Activated T-helper 2 cell treated with anti-CD3 and anti-CD28 coated beads, Interferon-gamma antibody, Interleukin-2, Interleukin-4, amounts not matched to agents 10 μg/mL and 5 μg/mL and 100 μg/mL, durations not matched to agents 14 hours and 24 hours and 36 hours (primary cell): Measurements from ENCODE around the gene OTX1. TPM values are rescaled to one million over a fixed set of nuclear protein-coding genes. Genes with fewer than 3 reads are reported as not detected.
"Not testable (repeated sequence)": the region's sequence is repeated elsewhere in the genome, so short reads cannot be mapped to it uniquely, and the experiment has no call there.

ENCODE experiments used
- DNase-seq: peaks from one replicate; pipeline ENCODE4 v3.0.0; 2021; ENCODE audit warnings: low spot score
- H3K27ac Mint-ChIP-seq: one replicate; pipeline ENCODE4 v1.8.0; 2021; ENCODE audit warnings: mixed read lengths
- H3K27me3 Mint-ChIP-seq: one replicate; pipeline ENCODE4 v1.8.0; 2021; ENCODE audit warnings: low read depth, mixed read lengths
- H3K36me3 Mint-ChIP-seq: one replicate; pipeline ENCODE4 v1.8.0; 2021; ENCODE audit warnings: low read depth, mixed read lengths
- H3K4me1 Mint-ChIP-seq: one replicate; pipeline ENCODE4 v1.8.0; 2021; ENCODE audit warnings: low read depth, mixed read lengths
- H3K4me3 Mint-ChIP-seq: one replicate; pipeline ENCODE4 v1.8.0; 2021; ENCODE audit warnings: low read depth, mild to moderate bottlenecking, moderate library complexity, mixed read lengths
- H3K9me3 Mint-ChIP-seq: one replicate; pipeline ENCODE4 v1.8.0; 2021; ENCODE audit warnings: mixed read lengths
- intact Hi-C: fragments of 100-400 bp; cut with micrococcal nuclease; formaldehyde crosslinking; loops from one replicate; pipeline ENCODE4 v1.15.1; 2023
- total RNA-seq: library from RNA; stranded (reverse); gene quantifications from 2 replicates; pipeline ENCODE4 v1.2.3, GENCODE V29; 2022

Gene OTX1
- total RNA-seq, 1 donor from 2014 or later = not detected

DNA sequence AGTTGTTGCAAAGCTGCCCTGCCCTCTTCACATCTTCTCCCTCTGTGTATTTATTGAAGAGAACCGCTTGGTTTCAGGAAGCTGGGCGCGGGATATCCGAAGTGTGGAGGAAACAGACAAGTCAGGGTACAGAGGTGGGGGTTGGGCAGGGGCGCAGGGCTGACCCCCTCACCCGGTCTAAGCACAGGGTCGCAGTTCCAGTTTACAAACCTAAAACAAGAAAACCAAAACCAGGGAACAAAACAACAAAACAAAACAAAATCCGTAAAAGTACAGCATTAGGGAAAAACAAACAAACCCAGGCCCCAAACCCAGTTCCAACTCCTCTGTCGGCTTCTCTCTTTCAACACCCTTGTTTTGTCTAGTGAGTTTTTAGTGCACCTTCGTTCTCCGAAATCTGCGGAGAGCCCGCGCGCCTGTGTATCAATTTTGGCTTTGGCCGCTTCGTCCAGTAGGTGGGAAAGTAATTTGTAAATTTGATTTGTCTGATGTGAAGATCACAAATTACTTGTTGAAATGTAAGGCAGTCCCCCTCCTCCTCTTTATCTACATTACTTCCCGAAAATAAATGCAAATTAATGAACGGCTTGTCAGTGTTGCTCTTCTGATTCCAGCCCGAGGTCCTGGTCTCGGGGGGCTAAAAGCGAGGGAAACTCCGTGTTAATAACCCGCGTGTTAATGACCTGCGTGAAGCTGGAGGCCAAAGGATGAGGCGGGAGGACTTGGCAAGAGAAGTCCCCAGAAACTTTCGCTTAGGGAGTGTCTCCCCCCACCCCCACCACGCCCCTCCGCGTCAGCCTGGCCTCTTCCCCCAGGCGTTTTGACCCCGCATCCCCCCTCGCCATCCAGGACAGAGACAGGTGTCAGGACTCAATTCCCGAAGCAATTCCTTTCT is 6.9 kb downstream of the OTX1 start:
- peaks cover 83% of the 10 kb centered on the region for H3K27me3 Mint-ChIP-seq
- intact Hi-C loops = loop anchor here (1.0 to 10.0 kb wide), 2 partner anchors 7 to 367 kb away; partner anchors contain the start of gene OTX1

DNA sequence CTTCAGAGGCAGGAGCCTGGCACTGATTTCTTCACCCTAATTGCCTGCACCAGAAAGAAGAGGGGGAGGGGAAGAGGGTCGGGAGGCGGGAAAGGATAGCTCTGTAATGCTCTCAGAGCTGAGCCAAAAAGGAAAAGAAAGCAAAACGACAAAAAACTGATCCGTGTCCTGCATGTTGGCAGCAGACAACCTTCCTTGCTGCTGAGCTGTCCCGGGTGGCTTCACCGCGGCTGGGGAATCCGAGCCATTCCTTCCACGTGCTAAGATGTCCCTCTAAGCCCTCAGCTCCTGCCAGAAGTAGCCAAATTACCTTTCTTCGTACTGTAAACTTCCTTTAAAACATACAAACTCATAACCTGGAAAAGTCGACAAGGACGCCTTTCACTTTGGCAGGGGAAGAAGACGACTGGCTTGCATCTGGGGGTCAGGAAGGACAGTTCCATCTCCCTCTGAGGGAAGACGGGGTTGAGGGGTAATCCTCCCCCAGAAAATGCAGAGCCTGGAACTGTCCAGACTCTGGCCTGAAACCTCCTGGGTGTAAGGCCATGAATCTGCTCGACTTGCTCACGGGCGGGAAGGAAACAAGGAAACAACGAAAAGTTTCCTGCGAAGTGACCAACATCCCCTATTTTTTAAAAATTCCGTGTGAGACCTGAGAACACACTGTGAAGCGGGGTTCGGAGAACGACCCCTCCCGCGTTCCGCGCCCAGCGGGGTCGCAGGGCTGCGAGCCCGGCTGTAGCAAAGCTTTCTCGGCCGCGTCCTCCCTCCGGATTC is 7.7 kb downstream of the OTX1 start:
- H3K4me1 Mint-ChIP-seq = peaks cover 38% of the 10 kb centered on the region
- H3K27me3 Mint-ChIP-seq = peaks cover 80% of the 10 kb centered on the region
- H3K36me3 Mint-ChIP-seq = peaks cover 3% of the 10 kb centered on the region
- DNase-seq = no peak
- H3K27ac Mint-ChIP-seq = peak overlapping the region; percentile 55
- intact Hi-C loops = loop anchor here (1.0 to 10.0 kb wide), 2 partner anchors 8 to 366 kb away; partner anchors contain the start of gene OTX1
- H3K9me3 Mint-ChIP-seq = no peaks in the 10 kb centered on the region
- H3K4me3 Mint-ChIP-seq = peak overlapping the region; percentile 21

More for the DNA sequence above, 6.9 kb downstream of the OTX1 start:
- no peak overlapping the region for H3K4me3 Mint-ChIP-seq
- no peaks in the 10 kb centered on the region for H3K9me3 Mint-ChIP-seq
- peaks cover 3% of the 10 kb centered on the region for H3K36me3 Mint-ChIP-seq
- no peak for DNase-seq
- H3K27ac Mint-ChIP-seq = no peak overlapping the region
- peaks cover 40% of the 10 kb centered on the region for H3K4me1 Mint-ChIP-seq

DNA sequence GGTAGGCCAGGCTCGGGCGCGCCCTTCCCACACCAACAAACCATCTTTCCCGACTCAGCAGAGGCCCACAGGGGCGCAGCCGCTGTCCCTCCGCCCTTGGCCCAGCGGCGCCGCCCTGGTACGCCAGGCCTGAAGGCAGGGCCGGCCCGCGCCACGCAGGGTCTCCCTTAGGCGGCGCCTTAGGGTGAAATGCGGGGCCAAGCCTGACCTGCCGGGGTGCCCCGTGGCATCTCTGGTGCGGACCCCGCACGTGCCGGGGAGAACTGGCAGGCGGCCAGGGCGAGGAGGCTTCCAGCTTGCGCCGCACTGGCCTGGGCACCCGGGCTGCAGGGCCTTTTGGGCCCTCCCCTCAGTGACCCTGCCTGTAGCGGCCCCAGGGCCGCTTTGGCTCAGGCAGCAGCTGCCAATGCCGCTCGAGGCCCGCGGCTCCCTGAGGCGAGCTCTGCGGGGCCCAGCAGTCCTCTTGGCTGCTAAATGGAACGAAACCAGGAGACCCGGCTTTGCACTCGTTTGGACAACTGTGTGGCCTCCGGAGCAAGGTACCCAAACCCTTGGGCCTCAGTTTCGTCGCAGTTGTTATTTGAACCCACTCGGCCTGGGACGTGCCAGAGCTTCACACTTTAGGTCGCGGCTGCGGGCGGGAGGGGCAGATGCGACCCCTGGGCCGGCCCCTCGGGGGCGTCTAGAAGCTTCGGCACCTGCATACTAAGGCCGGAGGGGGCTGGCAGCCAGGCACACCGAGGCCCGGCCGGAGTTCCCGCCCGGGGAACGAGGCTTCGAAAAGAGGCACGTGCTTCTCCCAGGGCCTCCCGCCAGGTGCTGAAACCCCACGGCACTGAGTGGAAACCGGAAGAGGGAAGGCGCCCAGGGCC is 8.5 kb downstream of the OTX1 start:
- intact Hi-C loops = loop anchor here (1.0 to 10.0 kb wide), 2 partner anchors 9 to 366 kb away; partner anchors contain the start of gene OTX1
- peaks cover 79% of the 10 kb centered on the region for H3K27me3 Mint-ChIP-seq
- no peak overlapping the region for H3K4me3 Mint-ChIP-seq
- peaks cover 3% of the 10 kb centered on the region for H3K36me3 Mint-ChIP-seq
- no peak overlapping the region for H3K27ac Mint-ChIP-seq
- no peak for DNase-seq
- H3K9me3 Mint-ChIP-seq = no peaks in the 10 kb centered on the region
- H3K4me1 Mint-ChIP-seq = peaks cover 35% of the 10 kb centered on the region

DNA sequence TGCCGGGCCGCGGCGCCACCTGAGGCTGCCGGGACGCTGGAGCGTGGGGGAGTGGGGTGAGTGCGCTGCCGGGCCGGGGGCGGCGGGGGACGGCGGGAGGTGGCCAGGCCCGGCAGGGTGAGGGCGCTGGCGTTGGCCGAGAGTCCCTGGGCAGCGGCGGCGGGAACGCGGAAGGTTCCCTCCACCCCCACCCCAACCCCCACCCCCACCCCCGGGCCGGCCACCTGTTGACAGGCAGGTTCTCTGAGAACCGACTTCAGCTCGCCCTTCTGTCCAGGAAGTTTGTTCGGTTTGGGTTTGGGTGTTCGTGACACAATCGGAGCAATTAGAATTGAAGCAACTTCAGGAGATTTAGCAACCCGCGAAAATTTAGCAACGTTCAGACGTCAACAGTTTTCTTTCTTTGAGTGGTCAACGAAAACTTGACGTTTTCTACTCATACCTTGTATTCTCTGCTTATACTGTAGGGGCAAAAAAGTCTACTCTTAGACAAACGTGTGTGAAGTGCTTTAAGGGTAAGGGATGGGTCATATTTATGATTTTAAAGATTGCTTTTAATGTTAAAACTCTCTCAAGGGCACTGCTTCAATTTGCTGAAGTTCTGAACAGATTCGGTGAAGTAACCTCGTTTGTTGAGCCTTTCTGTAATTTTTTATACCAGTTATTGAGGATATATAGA is 9.3 kb downstream of the OTX1 start:
- H3K4me1 Mint-ChIP-seq = peaks cover 28% of the 10 kb centered on the region
- intact Hi-C loops = loop anchor here (10.0 kb wide), 1 partner anchor 365 kb away; no protein-coding TSS in a partner anchor
- no peak for DNase-seq
- peaks cover 3% of the 10 kb centered on the region for H3K36me3 Mint-ChIP-seq
- H3K27me3 Mint-ChIP-seq = peaks cover 76% of the 10 kb centered on the region
- H3K4me3 Mint-ChIP-seq = no peak overlapping the region
- peak overlapping the region; percentile 8 for H3K27ac Mint-ChIP-seq
- no peaks in the 10 kb centered on the region for H3K9me3 Mint-ChIP-seq

DNA sequence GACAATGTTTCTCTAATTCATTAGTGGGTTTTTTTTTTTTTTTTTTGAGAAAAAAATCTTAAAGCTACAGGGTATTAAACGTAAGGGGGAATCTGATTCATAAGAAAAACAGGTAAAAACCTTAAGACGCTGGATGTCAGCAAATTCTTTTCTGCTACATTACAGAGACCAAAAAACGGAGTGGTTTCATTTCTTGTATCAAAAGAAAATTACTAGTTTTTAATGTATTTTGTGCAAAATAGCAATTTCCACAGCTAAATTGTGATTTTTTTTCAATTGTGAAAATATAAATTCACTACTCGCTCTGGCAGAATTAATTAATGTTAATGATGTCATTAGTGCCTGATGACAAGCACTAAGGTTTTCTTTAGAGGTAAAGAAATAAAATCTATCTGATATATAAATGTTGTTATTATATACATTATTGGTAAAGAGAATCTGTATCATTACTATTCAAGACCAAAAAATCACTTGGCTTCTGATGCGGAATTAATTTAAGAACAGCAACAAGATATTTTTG is 9.9 kb downstream of the OTX1 start:
- H3K36me3 Mint-ChIP-seq = peaks cover 3% of the 10 kb centered on the region
- intact Hi-C loops = no loop called here
- no peak for DNase-seq
- peaks cover 73% of the 10 kb centered on the region for H3K27me3 Mint-ChIP-seq
- peaks cover 27% of the 10 kb centered on the region for H3K4me1 Mint-ChIP-seq
- no peaks in the 10 kb centered on the region for H3K9me3 Mint-ChIP-seq
- H3K27ac Mint-ChIP-seq = no peak overlapping the region
- H3K4me3 Mint-ChIP-seq = no peak overlapping the region

DNA sequence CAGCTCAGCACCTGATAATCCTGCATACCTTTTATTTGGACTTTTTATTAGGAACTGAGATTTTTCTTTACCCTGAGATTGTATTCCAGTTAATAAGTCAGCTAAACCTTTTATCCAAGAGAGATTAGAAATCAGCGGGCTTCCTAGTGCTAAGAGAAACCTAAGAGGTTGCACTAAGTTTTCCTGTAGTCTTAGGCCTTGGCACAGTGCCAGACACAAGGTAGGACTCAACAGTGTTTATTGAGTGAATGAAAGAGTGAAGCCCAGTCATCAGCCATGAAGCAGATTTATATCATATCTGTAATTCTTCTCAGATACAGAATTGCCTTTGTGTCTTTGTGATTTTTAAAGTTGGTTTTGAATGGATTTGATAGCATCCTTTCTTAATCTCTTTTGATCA is 13.6 kb downstream of the OTX1 start:
- Mint-ChIP-seq H3K4me3 (no peak overlapping the region), H3K27me3 (peaks cover 60% of the 10 kb centered on the region), H3K9me3 (no peaks in the 10 kb centered on the region), H3K27ac (no peak overlapping the region), H3K36me3 (peaks cover 3% of the 10 kb centered on the region), H3K4me1 (peaks cover 5% of the 10 kb centered on the region)
- DNase-seq = no peak
- intact Hi-C loops = no loop called here

DNA sequence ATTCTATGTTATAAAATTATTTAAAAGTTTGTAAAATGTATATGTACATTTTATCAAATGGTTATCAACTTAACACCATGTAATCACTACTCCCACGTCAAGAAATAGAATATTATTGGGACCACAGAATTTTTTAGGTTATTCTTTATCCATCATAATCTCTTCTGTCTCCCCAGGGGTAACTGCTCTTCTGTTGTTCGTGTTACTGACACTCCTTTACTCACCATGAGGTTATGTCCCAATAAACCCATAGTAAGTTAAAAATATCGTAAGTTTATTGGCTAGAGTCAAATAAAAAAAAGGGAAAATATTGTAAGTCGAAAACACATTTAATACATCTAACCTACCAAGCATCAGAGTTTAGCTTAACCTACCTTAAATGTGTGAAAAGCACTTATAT is 14.0 kb downstream of the OTX1 start:
- Mint-ChIP-seq H3K27me3 (peaks cover 60% of the 10 kb centered on the region), H3K9me3 (no peaks in the 10 kb centered on the region), H3K27ac (no peak overlapping the region), H3K4me1 (peaks cover 5% of the 10 kb centered on the region), H3K4me3 (no peak overlapping the region), H3K36me3 (peaks cover 3% of the 10 kb centered on the region)
- intact Hi-C loops = no loop called here
- no peak for DNase-seq

DNA sequence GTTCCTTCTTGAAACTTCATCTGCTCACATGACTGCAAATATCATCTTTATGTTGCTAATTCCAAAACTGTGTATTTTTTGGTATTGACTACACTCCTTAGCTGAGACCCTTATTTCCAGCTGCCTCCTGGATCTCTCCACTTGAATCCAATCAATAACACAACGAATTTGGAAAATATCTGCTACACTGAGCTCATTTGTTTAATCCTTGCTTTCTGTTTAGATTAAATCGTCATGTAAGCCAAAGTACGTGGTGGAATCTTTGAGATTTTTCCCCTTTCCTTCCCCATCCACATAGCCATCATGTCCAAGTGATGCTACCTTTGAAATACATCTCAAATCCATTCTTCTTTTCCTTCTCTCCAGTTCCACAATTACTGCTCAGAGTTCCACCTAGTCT is 15.6 kb downstream of the OTX1 start:
- Mint-ChIP-seq H3K4me3 (no peak overlapping the region), H3K36me3 (no peaks in the 10 kb centered on the region), H3K27me3 (peaks cover 50% of the 10 kb centered on the region), H3K27ac (no peak overlapping the region), H3K4me1 (no peaks in the 10 kb centered on the region), H3K9me3 (no peaks in the 10 kb centered on the region)
- DNase-seq = no peak
- intact Hi-C loops = no loop called here

DNA sequence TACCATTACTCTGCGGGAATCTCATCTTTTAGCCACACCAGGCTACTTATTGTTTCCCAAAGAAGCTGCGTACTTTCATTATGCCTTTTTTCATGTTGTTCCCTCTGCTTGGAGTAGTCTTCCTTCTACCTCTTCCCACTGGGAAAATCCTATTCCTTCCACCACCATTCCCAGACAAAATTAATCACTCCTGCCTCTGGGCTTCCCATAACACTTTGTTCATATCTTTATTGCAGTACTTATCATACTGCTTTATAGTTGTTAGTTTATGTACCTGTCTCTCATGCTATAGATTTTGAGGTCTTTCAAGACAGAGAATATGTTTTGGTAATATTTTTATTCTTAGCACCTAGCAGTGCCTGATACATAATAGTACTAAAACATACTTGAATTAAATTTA is 16.2 kb downstream of the OTX1 start:
- Mint-ChIP-seq H3K4me3 (no peak overlapping the region), H3K36me3 (no peaks in the 10 kb centered on the region), H3K9me3 (no peaks in the 10 kb centered on the region), H3K4me1 (no peaks in the 10 kb centered on the region), H3K27me3 (peaks cover 46% of the 10 kb centered on the region), H3K27ac (no peak overlapping the region)
- intact Hi-C loops = no loop called here
- no peak for DNase-seq

DNA sequence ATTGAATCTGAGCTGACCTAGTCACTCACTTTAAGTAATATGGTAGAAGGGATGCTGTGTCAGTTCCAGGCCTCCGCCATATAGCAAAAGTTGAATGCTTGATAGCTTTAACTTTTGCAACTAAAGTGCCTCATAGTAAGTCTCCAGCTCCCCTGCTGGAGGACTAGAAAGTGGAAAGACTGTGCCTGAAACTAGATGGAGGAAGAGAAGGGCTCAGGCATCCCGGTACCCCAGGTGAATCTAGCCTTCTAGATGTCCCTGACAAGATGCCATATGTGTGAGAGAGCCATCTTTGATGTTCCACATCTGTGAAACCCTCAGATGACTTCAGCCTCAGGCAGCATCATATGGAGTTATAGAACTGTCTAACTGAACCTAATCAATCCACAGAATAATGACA is 21.0 kb downstream of the OTX1 start:
- H3K4me3 Mint-ChIP-seq = no peak overlapping the region
- no peak overlapping the region for H3K27ac Mint-ChIP-seq
- no peaks in the 10 kb centered on the region for H3K9me3 Mint-ChIP-seq
- H3K27me3 Mint-ChIP-seq = peaks cover 14% of the 10 kb centered on the region
- no peaks in the 10 kb centered on the region for H3K4me1 Mint-ChIP-seq
- intact Hi-C loops = no loop called here
- DNase-seq = no peak
- H3K36me3 Mint-ChIP-seq = no peaks in the 10 kb centered on the region

DNA sequence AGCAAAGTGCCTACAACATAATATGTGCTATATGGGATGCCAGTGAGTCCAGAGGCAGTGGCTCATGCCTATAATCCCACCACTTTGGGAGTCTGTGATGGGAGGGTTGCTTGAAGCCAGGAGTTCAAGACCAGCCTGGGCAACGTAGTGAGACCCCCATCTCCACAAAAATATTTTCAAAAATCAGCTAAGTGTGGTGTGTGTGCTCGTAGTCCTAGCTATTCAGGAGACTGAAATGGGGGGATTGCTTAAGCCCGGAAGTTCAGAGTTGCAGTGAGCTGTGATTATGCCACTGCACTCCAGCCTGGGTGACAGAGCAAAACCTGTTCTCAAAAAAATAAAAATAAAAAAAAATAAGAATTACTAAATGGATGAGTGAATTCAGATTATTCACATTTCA is 23.4 kb downstream of the OTX1 start:
- H3K4me1 Mint-ChIP-seq = peaks cover 4% of the 10 kb centered on the region
- no peaks in the 10 kb centered on the region for H3K9me3 Mint-ChIP-seq
- H3K27ac Mint-ChIP-seq = no peak overlapping the region
- H3K27me3 Mint-ChIP-seq = peaks cover 4% of the 10 kb centered on the region
- H3K36me3 Mint-ChIP-seq = no peaks in the 10 kb centered on the region
- intact Hi-C loops = no loop called here
- H3K4me3 Mint-ChIP-seq = no peak overlapping the region
- DNase-seq = no peak

DNA sequence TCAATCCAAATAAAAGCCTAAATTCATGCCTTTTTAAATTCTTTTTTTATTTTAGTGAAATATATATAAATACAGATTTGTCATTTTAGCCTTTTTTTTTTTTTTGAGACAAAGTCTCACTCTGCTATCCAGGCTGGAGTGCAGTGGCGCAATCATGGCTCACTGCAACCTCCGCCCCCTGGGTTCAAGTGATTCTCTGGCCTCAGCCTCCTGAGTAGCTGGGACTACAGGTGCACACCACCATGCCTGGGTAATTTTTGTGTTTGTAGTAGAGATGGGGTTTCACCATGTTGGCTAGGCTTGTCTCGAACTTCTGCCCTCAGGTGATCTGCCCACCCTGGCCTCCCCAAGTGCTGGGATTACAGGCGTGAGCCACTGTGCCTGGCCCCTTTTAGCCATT is 23.8 kb downstream of the OTX1 start:
- H3K27ac Mint-ChIP-seq, H3K36me3 Mint-ChIP-seq, intact Hi-C loops, H3K4me3 Mint-ChIP-seq, DNase-seq, H3K27me3 Mint-ChIP-seq, H3K9me3 Mint-ChIP-seq, H3K4me1 Mint-ChIP-seq: not testable (repeated sequence)
